Measurements from ENCODE around the gene ZNF714.

Gene ZNF714

DNA sequence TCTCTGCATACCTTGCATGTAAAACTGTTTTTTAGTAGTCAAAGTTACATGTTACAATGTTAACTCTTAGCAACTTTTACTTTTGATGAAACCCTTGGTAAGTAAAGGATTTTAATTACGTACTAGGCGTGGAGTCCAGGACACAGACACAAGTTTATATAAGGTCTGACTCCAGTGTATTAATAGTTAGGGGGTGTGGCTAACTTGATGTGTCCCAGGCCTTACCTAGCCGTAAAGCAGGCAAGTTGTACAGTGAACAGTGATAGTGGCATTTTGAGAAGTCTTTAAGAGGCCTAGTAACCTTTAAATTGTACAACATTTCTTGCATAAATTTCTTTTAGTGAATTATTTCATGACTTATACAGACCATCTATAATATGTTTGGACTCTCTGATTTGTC is 5.9 kb downstream of the ZNF714 start:
- H3K4me3 ChIP-seq (ENCODE audit: low read depth, low read length), result no peak overlapping the region
- no peak for TF ChIP-seq CTCF (IDR thresholded peaks at IDR 0.05; ENCODE audit: borderline replicate concordance, insufficient read depth, low read depth, low read length)

- H3K4me3 ChIP-seq (ENCODE audit: low read depth, low read length), result no peak overlapping the region
- no peak for TF ChIP-seq CTCF (IDR thresholded peaks at IDR 0.05; ENCODE audit: borderline replicate concordance, insufficient read depth, low read depth, low read length)
Measured at GRCh38 chr19:21092109-21092508, 10.1 kb downstream of the ZNF714 start.

DNA sequence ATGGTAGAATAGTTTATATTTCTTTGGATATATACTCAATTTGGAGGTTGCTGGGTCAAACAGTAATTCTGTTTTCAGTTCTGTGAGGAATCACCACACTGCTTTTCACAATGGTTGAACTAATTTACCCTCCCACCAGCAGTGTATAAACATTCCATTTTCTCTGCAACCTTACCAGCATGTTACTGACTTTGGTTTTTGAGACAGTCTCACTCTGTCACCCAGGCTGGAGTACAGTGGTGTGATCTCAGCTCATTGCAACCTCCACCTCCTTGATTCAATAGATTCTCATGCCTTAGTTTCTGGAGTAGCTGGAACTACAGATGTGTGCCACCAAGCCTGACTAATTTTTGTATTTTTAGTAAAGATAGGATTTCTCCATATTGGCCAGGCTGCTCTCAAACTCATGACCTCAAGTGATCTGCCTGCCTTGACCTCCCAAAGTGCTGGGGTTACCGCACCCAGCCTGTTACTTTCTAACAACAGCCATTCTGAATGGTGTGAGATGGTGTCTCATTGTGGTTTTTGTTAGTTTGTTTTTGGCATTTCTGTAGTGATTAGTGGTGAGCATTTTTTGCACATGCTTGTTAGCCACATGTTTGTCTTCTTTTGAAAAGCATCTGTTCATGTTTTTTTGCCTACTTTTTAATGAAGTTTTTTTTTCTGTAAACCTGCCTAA is 12.5 kb downstream of the ZNF714 start:
- H3K4me3 ChIP-seq (ENCODE audit: low read depth, low read length), result no peak overlapping the region
- no peak for TF ChIP-seq CTCF (IDR thresholded peaks at IDR 0.05; ENCODE audit: borderline replicate concordance, insufficient read depth, low read depth, low read length)

GRCh38 chr19:21098291-21098690 is 16.3 kb downstream of the ZNF714 start:
- H3K4me3 ChIP-seq (ENCODE audit: low read depth, low read length), result no peak overlapping the region
- no peak for TF ChIP-seq CTCF (IDR thresholded peaks at IDR 0.05; ENCODE audit: borderline replicate concordance, insufficient read depth, low read depth, low read length)

DNA sequence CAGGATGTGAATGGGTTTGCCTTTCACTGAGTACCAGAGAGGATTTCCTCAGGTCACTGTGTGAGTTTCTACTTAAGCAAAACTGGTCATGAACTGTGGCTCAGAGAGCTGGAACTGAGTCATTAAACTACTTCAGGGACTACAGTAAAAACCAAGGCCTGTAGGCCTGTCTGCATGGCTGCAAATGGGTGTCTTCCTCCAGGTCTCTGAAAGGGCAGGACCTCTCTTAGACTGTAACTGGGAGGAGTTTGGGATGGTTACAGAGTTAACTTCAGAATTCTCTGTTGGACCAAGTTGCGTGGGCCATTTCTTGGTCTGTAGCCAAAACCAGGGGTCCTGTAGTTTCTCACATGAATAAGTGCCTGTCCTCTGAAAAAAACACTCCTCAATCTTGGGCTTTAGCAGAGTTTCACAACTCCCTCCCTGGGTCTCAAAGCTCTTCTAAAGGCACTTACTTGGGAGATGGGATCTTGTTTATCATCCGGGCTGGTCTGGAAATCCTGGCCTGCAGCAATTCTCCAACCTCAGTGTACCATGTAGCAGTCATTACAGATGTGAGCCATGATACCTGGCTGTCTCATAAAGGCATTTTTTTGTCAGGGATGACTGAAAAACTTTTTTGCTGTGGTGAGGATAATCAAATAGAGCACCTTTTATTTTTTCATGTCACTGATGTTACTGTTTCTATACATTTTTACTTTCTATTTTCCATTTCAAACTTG is 19.7 kb downstream of the ZNF714 start:
- H3K4me3 ChIP-seq (ENCODE audit: low read depth, low read length), result no peak overlapping the region
- TF ChIP-seq CTCF (IDR thresholded peaks at IDR 0.05; ENCODE audit: borderline replicate concordance, insufficient read depth, low read depth, low read length), result no peak

- no peak for TF ChIP-seq CTCF (IDR thresholded peaks at IDR 0.05; ENCODE audit: borderline replicate concordance, insufficient read depth, low read depth, low read length)
Measured at GRCh38 chr19:21109116-21109515, 27.1 kb downstream of the ZNF714 start.

DNA sequence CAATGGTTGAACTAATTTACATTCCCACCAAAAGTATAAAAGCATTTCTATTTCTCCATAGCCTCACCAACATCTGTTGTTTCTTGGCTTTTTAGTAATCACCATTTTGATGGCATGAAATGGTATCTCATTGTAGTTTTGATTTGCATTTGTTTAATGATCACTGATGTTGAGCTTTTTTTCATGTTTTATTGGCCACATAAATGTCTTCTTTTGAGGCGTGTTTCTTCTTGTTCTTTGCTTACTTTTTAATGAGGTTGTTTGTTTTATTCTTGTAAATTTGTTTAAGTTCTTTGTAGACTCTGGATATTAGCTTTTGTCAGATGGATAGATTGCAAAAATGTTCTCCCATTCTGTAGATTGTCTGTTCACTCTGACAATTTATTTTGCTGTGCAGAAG is 28.2 kb downstream of the ZNF714 start:
- TF ChIP-seq CTCF (IDR thresholded peaks at IDR 0.05; ENCODE audit: borderline replicate concordance, insufficient read depth, low read depth, low read length), result no peak
- no peak overlapping the region for H3K4me3 ChIP-seq (ENCODE audit: low read depth, low read length)

More at GRCh38 chr19:21109116-21109515, 27.1 kb downstream of the ZNF714 start:
- no peak overlapping the region for H3K4me3 ChIP-seq (ENCODE audit: low read depth, low read length)
